Measurements from ENCODE around the gene COG8. TPM values are rescaled to one million over a fixed set of nuclear protein-coding genes. Genes with fewer than 3 reads are reported as not detected.

The COG8 gene
- total RNA-seq, 2 donors from 2014 or later = 45.8 to 49.3 TPM

- no peak overlapping the region for H3K27ac ChIP-seq (ENCODE audit: low read depth, low read length)
- no peak overlapping the region for H3K27ac Mint-ChIP-seq
- no peaks in the 10 kb centered on the region for H3K27me3 Mint-ChIP-seq (ENCODE audit: insufficient read depth)
Measured at GRCh38 chr16:69302301-69302700, 37.1 kb downstream of the COG8 start.

DNA sequence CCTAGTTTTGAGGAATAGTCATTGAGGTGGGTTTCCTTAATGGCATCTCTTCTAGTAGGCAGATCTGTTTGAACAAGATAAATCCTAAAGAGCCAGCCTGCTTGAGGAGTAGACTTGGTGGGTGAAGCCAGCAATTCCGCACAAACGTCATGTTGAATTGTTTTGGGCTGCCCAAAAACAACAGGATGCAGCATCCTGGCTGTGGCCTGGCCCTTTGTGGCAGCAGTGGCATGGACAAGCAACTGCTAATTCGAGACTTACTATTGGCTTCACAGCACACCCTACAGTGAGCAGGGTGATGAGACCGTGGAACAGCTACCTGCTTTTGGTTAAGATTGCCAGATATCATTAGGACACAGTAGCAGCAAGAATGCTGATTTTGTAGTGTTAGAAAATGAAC is 37.5 kb downstream of the COG8 start:
- no peaks in the 10 kb centered on the region for H3K27me3 ChIP-seq (ENCODE audit: control insufficient read depth, insufficient read depth, low read length, poor library complexity, severe bottlenecking)
- H3K4me3 Mint-ChIP-seq = no peak overlapping the region
- peaks cover 8% of the 10 kb centered on the region for H3K4me1 Mint-ChIP-seq
- peaks cover 8% of the 10 kb centered on the region for H3K4me1 ChIP-seq (ENCODE audit: control insufficient read depth, insufficient read depth, low read length)
- no peak overlapping the region for H3K27ac Mint-ChIP-seq
- 94 to 97% methylated on average over 4 of the region's 4 CpGs for WGBS, 2 experiments (ENCODE audit: insufficient coverage in 1 of 2, insufficient read length in 1 of 2)
- no peak overlapping the region for H3K4me3 ChIP-seq (ENCODE audit: low read length)
- no peak overlapping the region for H3K27ac ChIP-seq (ENCODE audit: low read depth, low read length)
- no peak for DNase-seq
- TF ChIP-seq, protein P1, sequence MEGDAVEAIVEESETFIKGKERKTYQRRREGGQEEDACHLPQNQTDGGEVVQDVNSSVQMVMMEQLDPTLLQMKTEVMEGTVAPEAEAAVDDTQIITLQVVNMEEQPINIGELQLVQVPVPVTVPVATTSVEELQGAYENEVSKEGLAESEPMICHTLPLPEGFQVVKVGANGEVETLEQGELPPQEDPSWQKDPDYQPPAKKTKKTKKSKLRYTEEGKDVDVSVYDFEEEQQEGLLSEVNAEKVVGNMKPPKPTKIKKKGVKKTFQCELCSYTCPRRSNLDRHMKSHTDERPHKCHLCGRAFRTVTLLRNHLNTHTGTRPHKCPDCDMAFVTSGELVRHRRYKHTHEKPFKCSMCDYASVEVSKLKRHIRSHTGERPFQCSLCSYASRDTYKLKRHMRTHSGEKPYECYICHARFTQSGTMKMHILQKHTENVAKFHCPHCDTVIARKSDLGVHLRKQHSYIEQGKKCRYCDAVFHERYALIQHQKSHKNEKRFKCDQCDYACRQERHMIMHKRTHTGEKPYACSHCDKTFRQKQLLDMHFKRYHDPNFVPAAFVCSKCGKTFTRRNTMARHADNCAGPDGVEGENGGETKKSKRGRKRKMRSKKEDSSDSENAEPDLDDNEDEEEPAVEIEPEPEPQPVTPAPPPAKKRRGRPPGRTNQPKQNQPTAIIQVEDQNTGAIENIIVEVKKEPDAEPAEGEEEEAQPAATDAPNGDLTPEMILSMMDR (conservative IDR thresholded peaks at IDR 0.05) = no peak
- no peaks in the 10 kb centered on the region for H3K36me3 ChIP-seq (ENCODE audit: control insufficient read depth, insufficient read depth, low read length)
- no peaks in the 10 kb centered on the region for H3K9me3 Mint-ChIP-seq
- no peak overlapping the region for H3K9ac ChIP-seq (ENCODE audit: extremely low read depth, low read length, poor library complexity, severe bottlenecking)
- no peaks in the 10 kb centered on the region for H3K9me3 ChIP-seq (ENCODE audit: control insufficient read depth, low read length)
- no peaks in the 10 kb centered on the region for H3K27me3 Mint-ChIP-seq (ENCODE audit: insufficient read depth)
- peaks cover 26% of the 10 kb centered on the region for H3K36me3 Mint-ChIP-seq (ENCODE audit: low read depth)

More at GRCh38 chr16:69302301-69302700, 37.1 kb downstream of the COG8 start:
- DNase-seq = no peak
- peaks cover 8% of the 10 kb centered on the region for H3K4me1 ChIP-seq (ENCODE audit: control insufficient read depth, insufficient read depth, low read length)
- H3K27me3 ChIP-seq (ENCODE audit: control insufficient read depth, insufficient read depth, low read length, poor library complexity, severe bottlenecking) = no peaks in the 10 kb centered on the region
- Mint-ChIP-seq H3K9me3 (no peaks in the 10 kb centered on the region), H3K4me3 (no peak overlapping the region), H3K36me3 (ENCODE audit: low read depth) (peaks cover 26% of the 10 kb centered on the region), H3K4me1 (peaks cover 8% of the 10 kb centered on the region)
- no peak overlapping the region for H3K4me3 ChIP-seq (ENCODE audit: low read length)
- H3K36me3 ChIP-seq (ENCODE audit: control insufficient read depth, insufficient read depth, low read length) = no peaks in the 10 kb centered on the region
- no peaks in the 10 kb centered on the region for H3K9me3 ChIP-seq (ENCODE audit: control insufficient read depth, low read length)
- no peak overlapping the region for H3K9ac ChIP-seq (ENCODE audit: extremely low read depth, low read length, poor library complexity, severe bottlenecking)
- WGBS, 2 experiments (ENCODE audit: insufficient coverage in 1 of 2, insufficient read length in 1 of 2) = 99 to 100% methylated on average over 2 to 4 of the region's 4 CpGs
- TF ChIP-seq, protein P1 (conservative IDR thresholded peaks at IDR 0.05) = no peak

DNA sequence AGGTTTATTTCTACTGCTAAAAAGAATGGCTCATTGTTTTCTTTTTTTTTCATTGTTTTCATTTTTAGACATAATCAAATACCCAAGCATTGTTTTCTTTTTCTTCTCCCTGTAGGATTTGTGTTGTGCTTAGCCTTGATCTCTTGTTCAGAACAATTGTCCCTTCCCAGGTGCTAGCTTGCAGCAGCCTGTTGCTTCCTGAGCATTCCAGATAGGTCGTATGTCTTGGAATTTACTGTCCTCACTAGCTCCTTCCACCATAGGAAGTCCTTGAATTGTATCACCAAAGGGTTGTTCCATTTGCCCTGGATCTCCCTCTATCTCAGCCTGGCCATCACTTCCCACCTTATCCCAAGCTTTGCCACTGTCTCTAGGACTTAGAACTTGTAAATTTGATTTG is 38.2 kb downstream of the COG8 start:
- H3K27me3 Mint-ChIP-seq (ENCODE audit: insufficient read depth) = no peaks in the 10 kb centered on the region
- H3K4me3 ChIP-seq (ENCODE audit: low read length) = no peak overlapping the region
- no peaks in the 10 kb centered on the region for H3K9me3 Mint-ChIP-seq
- no peak overlapping the region for H3K9ac ChIP-seq (ENCODE audit: extremely low read depth, low read length, poor library complexity, severe bottlenecking)
- peak overlapping the region; percentile 4 for H3K27ac Mint-ChIP-seq
- no peak overlapping the region for H3K27ac ChIP-seq (ENCODE audit: low read depth, low read length)
- H3K4me1 Mint-ChIP-seq = peaks cover 8% of the 10 kb centered on the region
- H3K36me3 Mint-ChIP-seq (ENCODE audit: low read depth) = peaks cover 28% of the 10 kb centered on the region
- H3K36me3 ChIP-seq (ENCODE audit: control insufficient read depth, insufficient read depth, low read length) = no peaks in the 10 kb centered on the region
- no peaks in the 10 kb centered on the region for H3K9me3 ChIP-seq (ENCODE audit: control insufficient read depth, low read length)
- WGBS, 2 experiments (ENCODE audit: insufficient coverage in 1 of 2, insufficient read length in 1 of 2) = 73 to 86% methylated on average over 1 of the region's 1 CpG
- TF ChIP-seq, protein P1 (conservative IDR thresholded peaks at IDR 0.05) = no peak
- H3K4me3 Mint-ChIP-seq = no peak overlapping the region
- peaks cover 8% of the 10 kb centered on the region for H3K4me1 ChIP-seq (ENCODE audit: control insufficient read depth, insufficient read depth, low read length)
- no peaks in the 10 kb centered on the region for H3K27me3 ChIP-seq (ENCODE audit: control insufficient read depth, insufficient read depth, low read length, poor library complexity, severe bottlenecking)
- DNase-seq = no peak
